Caco-2 (cell line): ENCODE measurements around the gene XIRP2. TPM values are rescaled to one million over a fixed set of nuclear protein-coding genes. Genes with fewer than 3 reads are reported as not detected.

Source experiments
- BruUV-seq: library from RNA; stranded (reverse); fragments of 400-500 nt; replicated peaks from 2 replicates; lab custom pipeline; 2021; lab: Mats Ljungman, UMichigan
- CTCF ChIA-PET: fragments of 300-600 bp; sonication (Branson Sonifier 250); formaldehyde crosslinking; loops from one replicate; lab custom pipeline; 2022; ENCODE audit warnings: antibody characterized with exemption; lab: Charles Lee
- POLR2A ChIA-PET: fragments of 300-600 bp; sonication (Branson Sonifier 250); formaldehyde crosslinking; loops from one replicate; lab custom pipeline; 2022; ENCODE audit warnings: antibody characterized with exemption; lab: Charles Lee
- DNase-seq, 2 experiments: peaks; one replicate each; pipeline versions ENCODE4 v3.0.0 to v3.0.0-alpha.2; 2020 to 2022
- H3K27me3 ChIP-seq: replicated peaks from 2 replicates; pipeline ENCODE4 v1.6.0; 2011; ENCODE audit warnings: low read length; ENCODE audit not compliant: control insufficient read depth, insufficient read depth
- H3K36me3 ChIP-seq: 2 replicates; pipeline ENCODE4 v1.5.1; 2011; ENCODE audit warnings: low read length; ENCODE audit not compliant: control insufficient read depth, insufficient read depth
- H3K4me1 ChIP-seq: fragments of 250-450 bp; sonication (Bioruptor Pico); 2 replicates; pipeline ENCODE4 v1.5.1; 2020; ENCODE audit warnings: mild to moderate bottlenecking
- H3K4me3 ChIP-seq: 2 replicates; pipeline ENCODE4 v1.5.1; 2011; ENCODE audit warnings: low read depth, mild to moderate bottlenecking, control low read depth, low read length
- H3K9me3 ChIP-seq: fragments of 250-450 bp; sonication (Bioruptor Pico); 2 replicates; pipeline ENCODE4 v1.5.1; 2020; ENCODE audit warnings: mild to moderate bottlenecking, moderate library complexity
- H3K27ac Mint-ChIP-seq: one replicate; pipeline ENCODE4 v1.8.0; 2022; ENCODE audit warnings: mixed read lengths; ENCODE audit not compliant: unreplicated experiment
- H3K27me3 Mint-ChIP-seq: one replicate; pipeline ENCODE4 v1.8.0; 2022; ENCODE audit warnings: mixed read lengths; ENCODE audit not compliant: insufficient read depth, unreplicated experiment
- H3K36me3 Mint-ChIP-seq: one replicate; pipeline ENCODE4 v1.8.0; 2022; ENCODE audit warnings: mild to moderate bottlenecking, mixed read lengths; ENCODE audit not compliant: insufficient read depth, unreplicated experiment
- H3K4me1 Mint-ChIP-seq: one replicate; pipeline ENCODE4 v1.8.0; 2022; ENCODE audit warnings: low read depth, mixed read lengths; ENCODE audit not compliant: unreplicated experiment
- H3K4me3 Mint-ChIP-seq: one replicate; pipeline ENCODE4 v1.8.0; 2022; ENCODE audit warnings: mild to moderate bottlenecking, moderate library complexity, mixed read lengths; ENCODE audit not compliant: unreplicated experiment
- H3K9me3 Mint-ChIP-seq: one replicate; pipeline ENCODE4 v1.8.0; 2022; ENCODE audit warnings: mixed read lengths; ENCODE audit not compliant: unreplicated experiment
- CTCF ChIP-seq, 2 experiments: fragments of 200-600 bp in 1 of 2; IDR thresholded peaks; 1 replicate in 1 of 2; 2 replicates in 1 of 2; pipeline versions ENCODE4 v1.5.1 to v1.8.0; 2011 to 2022; ENCODE audit warnings: antibody characterized with exemption in 1 of 2, control low read depth in 1 of 2, inconsistent platforms in 1 of 2, low read depth in 1 of 2, low read length in 1 of 2, mild to moderate bottlenecking in 1 of 2, moderate library complexity in 1 of 2; ENCODE audit not compliant: insufficient read depth in 1 of 2, severe bottlenecking in 1 of 2, unreplicated experiment in 1 of 2
- intact Hi-C: fragments of 100-400 bp; cut with micrococcal nuclease; formaldehyde crosslinking; loops from one replicate; pipeline ENCODE4 v1.10.0; 2022; ENCODE audit not compliant: unreplicated experiment
- total RNA-seq: library from RNA; stranded (reverse); gene quantifications from 2 replicates; pipeline ENCODE4 v1.2.3, GENCODE V29; 2022

The XIRP2 gene
- total RNA-seq, 1 experiment from 2014 or later = not detected

- Histone ChIP-seq H3K9me3 (no peaks in the 10 kb centered on the region), H3K4me1 (peaks cover 5% of the 10 kb centered on the region; the same call in 1 of the 2 replicates), H3K36me3 (no peaks in the 10 kb centered on the region), H3K27me3 (peaks cover 1% of the 10 kb centered on the region; the same call in 1 of the 2 replicates), H3K4me3 (peak overlapping the region; percentile 40)
- no peaks in the 10 kb centered on the region for H3K9me3 Mint-ChIP-seq
- H3K4me3 Mint-ChIP-seq = peak overlapping the region; percentile 76
- H3K4me1 Mint-ChIP-seq = peaks cover 7% of the 10 kb centered on the region
- no peak overlapping the region for H3K27ac Mint-ChIP-seq
- ChIA-PET CTCF (no interaction called here), POLR2A (no interaction called here)
- TF ChIP-seq CTCF (IDR thresholded peaks at IDR 0.05; ENCODE audit: insufficient read depth in 1 of 2, low read depth in 1 of 2, low read length in 1 of 2, severe bottlenecking in 1 of 2, unreplicated experiment in 1 of 2) = no peak
- no peaks in the 10 kb centered on the region for H3K36me3 Mint-ChIP-seq
- peak in 1 of 2 experiments; percentile 15 for DNase-seq
- no TSS peak for BruUV-seq
- H3K27me3 Mint-ChIP-seq = peaks cover 32% of the 10 kb centered on the region
- intact Hi-C loops = loop anchor here (2.0 kb wide), 2 partner anchors 146 to 826 kb away; no protein-coding TSS in a partner anchor
Observed at GRCh38 chr2:167293172-167293781, 405.0 kb downstream of the XIRP2 start.

- peak in 1 of 2 experiments; percentile 2 for DNase-seq
- no peak overlapping the region for H3K4me3 Mint-ChIP-seq
- Histone ChIP-seq H3K36me3 (no peaks in the 10 kb centered on the region), H3K27me3 (peaks cover 1% of the 10 kb centered on the region; the same call in 1 of the 2 replicates), H3K4me1 (peaks cover 5% of the 10 kb centered on the region; the same call in 1 of the 2 replicates), H3K9me3 (no peaks in the 10 kb centered on the region), H3K4me3 (no peak overlapping the region)
- peaks cover 7% of the 10 kb centered on the region for H3K4me1 Mint-ChIP-seq
- ChIA-PET POLR2A (no interaction called here), CTCF (no interaction called here)
- BruUV-seq = no TSS peak
- no peaks in the 10 kb centered on the region for H3K9me3 Mint-ChIP-seq
- no peak for TF ChIP-seq CTCF (IDR thresholded peaks at IDR 0.05; ENCODE audit: insufficient read depth in 1 of 2, low read depth in 1 of 2, low read length in 1 of 2, severe bottlenecking in 1 of 2, unreplicated experiment in 1 of 2)
- peaks cover 28% of the 10 kb centered on the region for H3K27me3 Mint-ChIP-seq
- no peak overlapping the region for H3K27ac Mint-ChIP-seq
- intact Hi-C loops = loop anchor here (2.0 kb wide), 2 partner anchors 145 to 825 kb away; no protein-coding TSS in a partner anchor
- no peaks in the 10 kb centered on the region for H3K36me3 Mint-ChIP-seq
Observed at GRCh38 chr2:167293943-167294775, 405.9 kb downstream of the XIRP2 start.

- no peak for TF ChIP-seq CTCF (IDR thresholded peaks at IDR 0.05; ENCODE audit: insufficient read depth in 1 of 2, low read depth in 1 of 2, low read length in 1 of 2, severe bottlenecking in 1 of 2, unreplicated experiment in 1 of 2)
Observed at GRCh38 chr2:167294776-167295140, 406.5 kb downstream of the XIRP2 start.

More at GRCh38 chr2:167294776-167295140, 406.5 kb downstream of the XIRP2 start:
- H3K4me1 ChIP-seq = peaks cover 5% of the 10 kb centered on the region; the same call in 1 of the 2 replicates
- Mint-ChIP-seq H3K9me3 (no peaks in the 10 kb centered on the region), H3K27ac (no peak overlapping the region), H3K27me3 (peaks cover 26% of the 10 kb centered on the region), H3K4me3 (no peak overlapping the region), H3K36me3 (no peaks in the 10 kb centered on the region), H3K4me1 (peaks cover 7% of the 10 kb centered on the region)
- POLR2A ChIA-PET = no interaction called here
- no peaks in the 10 kb centered on the region for H3K9me3 ChIP-seq
- H3K4me3 ChIP-seq = no peak overlapping the region
- no peaks in the 10 kb centered on the region for H3K36me3 ChIP-seq
- intact Hi-C loops = no loop called here
- BruUV-seq = no TSS peak
- DNase-seq = no peak
- CTCF ChIA-PET = no interaction called here
- H3K27me3 ChIP-seq = peaks cover 1% of the 10 kb centered on the region; the same call in 1 of the 2 replicates
